NT2/D1 (cell line): ENCODE results near the gene HDAC7.
A peak's percentile ranks its signal among the peaks of the same experiment; 100 is the strongest.

ENCODE experiments used
- DNase-seq: peaks from one replicate; pipeline ENCODE4 v3.0.0-alpha.2; 2011; ENCODE audit warnings: low read depth, low spot score
- H3K27me3 ChIP-seq: 2 replicates; pipeline ENCODE4 v1.6.0; 2011; ENCODE audit warnings: mild to moderate bottlenecking; ENCODE audit not compliant: insufficient read length, insufficient read depth
- H3K36me3 ChIP-seq: 2 replicates; pipeline ENCODE4 v1.6.1; 2011; ENCODE audit warnings: mild to moderate bottlenecking, low read length, mixed read lengths; ENCODE audit not compliant: insufficient read depth, insufficient read length
- H3K4me1 ChIP-seq: 2 replicates; pipeline ENCODE4 v1.5.1; 2011; ENCODE audit not compliant: insufficient read depth, insufficient read length
- H3K4me3 ChIP-seq: 2 replicates; pipeline ENCODE4 v1.5.1; 2011; ENCODE audit warnings: low read depth; ENCODE audit not compliant: insufficient read length
- H3K9ac ChIP-seq: 2 replicates; pipeline ENCODE4 v1.6.0; 2011; ENCODE audit warnings: low read depth; ENCODE audit not compliant: insufficient read length
- H3K9me3 ChIP-seq: 2 replicates; pipeline ENCODE4 v1.5.1; 2011; ENCODE audit warnings: mild to moderate bottlenecking, low read length; ENCODE audit not compliant: insufficient read depth
- SUZ12 ChIP-seq: IDR thresholded peaks from 2 replicates; pipeline ENCODE4 v1.6.1; 2011; ENCODE audit not compliant: insufficient read length, insufficient read depth; ENCODE audit errors: extremely low read depth
- YY1 ChIP-seq: IDR thresholded peaks from 2 replicates; pipeline ENCODE4 v1.6.1; 2011; ENCODE audit not compliant: insufficient read length, insufficient read depth
- ZNF274 ChIP-seq: IDR thresholded peaks from 2 replicates; pipeline ENCODE4 v1.6.1; 2011; ENCODE audit warnings: mild to moderate bottlenecking, low read depth, low read length

Gene HDAC7

GRCh38 chr12:47757840-47758583, 61.7 kb downstream of the HDAC7 start:
- Histone ChIP-seq H3K36me3 (no peaks in the 10 kb centered on the region), H3K4me3 (peak overlapping the region; percentile 45), H3K9ac (peak overlapping the region; percentile 53), H3K4me1 (peaks cover 22% of the 10 kb centered on the region), H3K9me3 (no peaks in the 10 kb centered on the region), H3K27me3 (peaks cover 15% of the 10 kb centered on the region)
- TF ChIP-seq ZNF274 (no peak), YY1 (no peak), SUZ12 (no peak)
- DNase-seq = no peak

GRCh38 chr12:47757364-47757839, 62.3 kb downstream of the HDAC7 start:
- Histone ChIP-seq H3K27me3 (peaks cover 15% of the 10 kb centered on the region), H3K9ac (no peak overlapping the region), H3K4me1 (peaks cover 22% of the 10 kb centered on the region), H3K36me3 (no peaks in the 10 kb centered on the region), H3K4me3 (no peak overlapping the region), H3K9me3 (no peaks in the 10 kb centered on the region)
- no peak for TF ChIP-seq SUZ12
- TF ChIP-seq ZNF274 = no peak
- TF ChIP-seq YY1 = no peak
- no peak for DNase-seq

GRCh38 chr12:47755655-47756562, 63.8 kb downstream of the HDAC7 start:
- TF ChIP-seq YY1 (no peak), SUZ12 (no peak), ZNF274 (no peak)
- Histone ChIP-seq H3K27me3 (peaks cover 15% of the 10 kb centered on the region), H3K36me3 (no peaks in the 10 kb centered on the region), H3K9me3 (no peaks in the 10 kb centered on the region), H3K4me1 (peaks cover 22% of the 10 kb centered on the region), H3K4me3 (no peak overlapping the region), H3K9ac (no peak overlapping the region)
- no peak for DNase-seq

- Histone ChIP-seq H3K4me1 (peaks cover 22% of the 10 kb centered on the region), H3K4me3 (no peak overlapping the region), H3K9me3 (no peaks in the 10 kb centered on the region), H3K9ac (no peak overlapping the region), H3K36me3 (no peaks in the 10 kb centered on the region), H3K27me3 (peaks cover 15% of the 10 kb centered on the region)
- no peak for TF ChIP-seq SUZ12
- no peak for TF ChIP-seq ZNF274
- no peak for TF ChIP-seq YY1
- no peak for DNase-seq
These were observed 64.8 kb downstream of the HDAC7 start for GRCh38 chr12:47754881-47755280.

DNA sequence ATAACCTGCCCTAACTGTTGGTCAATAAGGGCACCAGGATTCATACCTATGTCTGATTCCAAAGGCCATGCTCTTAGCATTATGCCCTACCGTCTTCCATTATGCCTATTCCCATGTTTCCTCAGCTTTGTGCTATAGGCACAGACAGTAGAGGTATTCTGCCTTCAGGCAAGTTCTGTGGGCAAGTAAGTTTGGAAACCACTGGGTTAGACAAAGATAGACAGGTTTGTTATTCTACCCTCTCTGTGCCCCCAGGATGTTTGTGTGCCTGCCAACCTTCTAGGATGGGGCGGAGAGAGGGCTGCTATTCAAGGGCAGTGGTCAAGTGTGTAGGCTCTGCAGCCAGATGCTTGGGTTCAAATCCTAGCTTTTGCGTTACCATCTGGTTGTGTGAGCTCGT, 65.6 kb downstream of the HDAC7 start:
- H3K27me3 ChIP-seq = peaks cover 15% of the 10 kb centered on the region
- H3K4me3 ChIP-seq = no peak overlapping the region
- TF ChIP-seq ZNF274 = no peak
- no peak for TF ChIP-seq YY1
- H3K9me3 ChIP-seq = no peaks in the 10 kb centered on the region
- H3K4me1 ChIP-seq = peaks cover 18% of the 10 kb centered on the region
- no peaks in the 10 kb centered on the region for H3K36me3 ChIP-seq
- H3K9ac ChIP-seq = no peak overlapping the region
- DNase-seq = no peak

- Histone ChIP-seq H3K9me3 (no peaks in the 10 kb centered on the region), H3K36me3 (no peaks in the 10 kb centered on the region), H3K27me3 (peaks cover 13% of the 10 kb centered on the region), H3K9ac (no peak overlapping the region), H3K4me3 (no peak overlapping the region), H3K4me1 (peaks cover 18% of the 10 kb centered on the region)
- peak; percentile 59 for DNase-seq
- no peak for TF ChIP-seq YY1
- no peak for TF ChIP-seq ZNF274
- no peak for TF ChIP-seq SUZ12
These were observed 66.4 kb downstream of the HDAC7 start for GRCh38 chr12:47753021-47754001.
